CD4-positive, alpha-beta T cell treated with Interferon alpha-2 for 1 hour (primary cell): ENCODE measurements around the gene JAKMIP1.
"Not testable (repeated sequence)": the region's sequence is repeated elsewhere in the genome, so short reads cannot be mapped to it uniquely, and the experiment has no call there.

Experiments used
- DNase-seq, 2 donors: peaks; one replicate each; pipeline ENCODE4 v3.0.0-alpha.2; 2020 to 2022

JAKMIP1 gene

DNA sequence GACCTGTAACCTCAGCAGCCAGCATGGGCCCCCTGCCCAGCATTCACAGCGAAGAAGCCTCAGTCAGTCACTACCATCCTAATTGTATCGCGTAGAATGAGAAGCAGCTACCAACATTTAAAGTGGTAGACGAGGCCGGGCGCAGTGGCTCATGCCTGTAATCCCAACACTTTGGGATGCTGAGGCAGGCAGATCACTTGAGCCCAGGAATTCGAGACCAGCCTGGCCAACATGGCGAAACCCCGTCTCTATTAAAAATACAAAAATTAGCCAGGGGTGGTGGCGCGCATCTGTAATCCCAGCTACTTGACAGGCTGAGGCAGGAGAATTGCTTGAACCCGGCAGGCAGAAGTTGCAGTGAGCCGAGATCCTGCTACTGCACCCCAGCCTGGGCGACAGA is 59.3 kb downstream of the JAKMIP1 start:
- DNase-seq: not testable (repeated sequence)

DNA sequence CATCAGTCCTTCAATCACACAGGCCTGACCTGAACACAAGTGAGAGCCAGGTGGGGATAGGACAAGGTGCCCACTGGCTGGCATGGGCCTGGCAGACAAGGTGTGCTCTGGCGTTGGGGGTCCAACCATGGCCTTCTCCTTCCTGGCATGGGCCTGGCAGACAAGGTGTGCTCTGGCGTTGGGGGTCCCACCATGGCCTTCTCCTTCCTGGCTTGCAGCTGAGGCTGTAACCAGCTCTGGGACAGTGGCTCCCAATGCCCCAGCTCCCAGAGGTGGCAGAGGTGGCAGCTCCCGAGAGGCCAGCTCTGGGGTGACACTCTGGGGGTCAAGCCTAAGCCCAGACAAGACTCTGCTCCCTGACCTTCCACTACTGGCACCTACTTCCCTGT is 62.6 kb downstream of the JAKMIP1 start:
- no peak for DNase-seq

DNA sequence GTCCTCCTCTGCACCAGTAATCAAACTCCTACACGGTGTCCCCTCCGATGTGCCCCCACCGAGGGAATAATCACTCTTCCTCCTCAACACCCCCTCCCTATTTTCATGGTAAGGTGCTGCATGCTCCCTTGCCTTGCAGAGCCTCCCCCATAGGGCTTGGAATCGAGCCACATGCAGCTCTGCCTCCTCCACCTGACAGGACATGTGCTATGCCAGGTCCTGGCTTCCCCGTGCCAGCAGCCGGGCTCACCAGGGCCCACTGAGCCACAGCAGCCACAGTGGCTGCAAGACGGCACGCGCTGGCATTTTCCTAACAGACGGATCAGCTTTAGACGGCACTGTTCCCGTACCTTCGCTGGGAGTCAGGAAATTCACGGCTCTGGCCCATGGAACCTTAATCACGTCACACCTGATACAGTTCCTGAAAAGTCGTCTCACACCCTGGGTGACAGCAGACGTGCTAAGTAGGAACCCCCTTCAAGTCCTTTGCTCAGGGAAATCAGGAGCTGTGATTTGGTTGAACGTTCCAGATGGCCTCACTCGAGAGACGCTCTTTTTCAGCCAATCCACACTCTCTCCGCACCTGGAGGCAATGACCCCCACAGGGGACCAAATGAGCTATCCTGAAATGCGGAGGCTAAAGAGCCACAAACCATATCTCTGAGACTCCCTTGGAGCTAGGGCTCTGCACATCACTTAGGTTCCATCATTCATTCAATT is 63.2 kb downstream of the JAKMIP1 start:
- DNase-seq: no peak

DNA sequence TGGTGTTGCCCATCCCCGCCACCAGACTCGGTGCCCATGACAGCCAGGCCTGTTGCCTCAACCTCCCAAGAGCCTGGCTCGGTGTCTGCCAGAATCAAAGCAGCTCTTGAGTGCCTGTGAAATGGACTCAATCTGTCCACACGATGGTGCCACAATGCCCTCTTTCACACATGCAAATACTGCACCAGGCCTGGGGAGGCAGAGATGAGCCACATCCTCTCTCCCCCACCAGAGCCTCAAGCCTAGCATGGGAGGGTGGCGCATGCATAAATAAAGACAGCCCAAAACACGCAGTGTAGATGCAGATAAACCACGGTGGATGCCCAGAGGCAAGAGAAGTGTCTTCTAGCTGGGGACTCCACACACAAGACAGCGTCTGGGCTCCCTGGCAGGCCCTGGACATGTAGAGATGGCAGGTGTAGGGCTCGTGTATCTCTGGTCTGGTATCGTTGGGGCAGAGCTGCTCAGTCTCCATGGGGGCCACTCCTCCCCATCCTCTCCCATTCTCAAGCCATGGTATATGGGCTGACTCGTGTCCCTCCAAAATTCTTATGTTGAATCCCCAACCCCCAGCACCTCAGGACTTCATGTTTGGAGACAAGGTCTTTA is 65.6 kb downstream of the JAKMIP1 start:
- DNase-seq: peak; percentile 46 to 78

DNA sequence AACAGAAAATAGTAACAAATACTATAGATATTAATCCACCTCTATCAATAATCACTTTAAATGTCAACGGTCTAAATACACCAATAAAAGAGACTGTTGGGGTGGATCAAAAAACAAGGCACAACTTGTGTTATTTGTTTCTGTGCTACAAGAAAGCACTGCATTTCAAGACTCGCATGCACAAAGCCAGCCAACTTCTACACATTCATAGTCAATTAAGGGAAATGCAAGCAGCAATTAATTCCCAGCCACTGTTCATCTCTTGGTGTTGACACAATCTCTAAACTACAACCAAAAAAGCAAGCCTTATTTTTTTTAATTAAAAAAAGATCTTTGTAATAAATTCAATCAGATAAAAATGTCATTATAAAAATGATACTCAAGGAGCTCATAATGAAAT is 67.6 kb downstream of the JAKMIP1 start:
- DNase-seq: no peak

DNA sequence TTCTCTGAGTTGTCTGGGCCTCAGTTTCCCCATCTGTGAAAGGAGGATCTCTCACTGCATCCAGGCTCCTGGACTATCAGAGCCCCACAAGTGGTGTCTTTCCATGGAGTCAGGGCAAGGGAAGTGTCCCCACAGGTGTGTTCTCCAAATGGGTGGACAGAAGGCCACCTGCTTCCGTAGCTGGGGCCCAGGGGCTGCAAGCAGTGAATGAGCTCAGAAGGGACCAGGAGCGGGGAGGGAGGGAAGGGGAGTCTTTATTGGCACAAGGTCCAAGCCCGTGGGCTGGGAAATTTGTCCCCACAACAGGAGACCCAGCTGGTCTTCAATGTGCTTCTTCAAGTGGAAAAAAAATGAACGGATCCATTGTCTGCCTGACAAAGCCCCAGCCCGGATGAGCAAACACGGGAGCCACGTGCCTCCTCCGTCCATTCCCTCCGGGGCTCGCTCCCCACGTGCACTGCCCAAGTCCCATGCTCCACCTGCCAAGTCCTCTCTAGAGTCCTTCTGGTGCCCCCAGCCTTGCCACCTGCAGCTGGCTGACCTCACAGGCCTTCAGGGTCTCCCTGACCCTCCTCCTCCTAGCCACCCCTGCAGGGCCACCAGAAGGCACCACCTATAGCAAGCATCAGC is 72.0 kb downstream of the JAKMIP1 start:
- no peak for DNase-seq

DNA sequence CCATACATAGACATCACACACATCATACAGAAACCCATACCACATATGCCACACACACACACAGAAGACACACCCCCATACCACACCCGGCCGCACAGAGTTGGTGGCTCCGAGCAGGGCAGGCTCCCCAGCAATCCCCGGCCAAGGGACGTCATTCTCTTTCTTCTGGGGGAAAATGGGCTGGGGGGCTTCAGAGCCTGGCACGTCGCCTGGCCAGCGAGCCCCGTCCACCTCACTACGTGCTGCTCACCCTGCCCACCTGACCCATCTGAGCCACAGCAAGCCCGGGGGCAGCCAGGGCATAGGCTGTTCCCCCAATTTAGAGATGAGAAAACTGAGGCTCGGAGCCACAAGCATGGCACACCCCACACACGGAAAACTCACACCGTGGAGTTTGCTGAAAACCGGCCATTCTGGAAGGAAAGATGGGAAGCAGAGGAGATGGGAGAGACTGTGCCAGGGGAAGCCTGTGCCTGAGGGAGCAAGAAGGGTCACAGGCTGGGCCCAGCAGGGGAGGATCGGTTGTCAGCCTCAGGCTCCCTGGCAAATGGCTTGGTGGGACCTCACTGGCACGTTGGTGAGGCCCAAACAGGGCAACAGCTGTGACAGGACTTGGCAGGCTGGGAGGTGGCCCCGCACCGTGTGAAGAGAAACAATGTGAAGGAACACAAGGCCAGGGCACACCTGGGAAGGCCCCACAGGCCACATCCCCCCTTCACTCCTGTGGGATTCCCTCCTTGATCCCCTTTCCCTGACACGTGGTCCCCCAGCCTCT is 73.2 kb downstream of the JAKMIP1 start:
- no peak for DNase-seq

DNA sequence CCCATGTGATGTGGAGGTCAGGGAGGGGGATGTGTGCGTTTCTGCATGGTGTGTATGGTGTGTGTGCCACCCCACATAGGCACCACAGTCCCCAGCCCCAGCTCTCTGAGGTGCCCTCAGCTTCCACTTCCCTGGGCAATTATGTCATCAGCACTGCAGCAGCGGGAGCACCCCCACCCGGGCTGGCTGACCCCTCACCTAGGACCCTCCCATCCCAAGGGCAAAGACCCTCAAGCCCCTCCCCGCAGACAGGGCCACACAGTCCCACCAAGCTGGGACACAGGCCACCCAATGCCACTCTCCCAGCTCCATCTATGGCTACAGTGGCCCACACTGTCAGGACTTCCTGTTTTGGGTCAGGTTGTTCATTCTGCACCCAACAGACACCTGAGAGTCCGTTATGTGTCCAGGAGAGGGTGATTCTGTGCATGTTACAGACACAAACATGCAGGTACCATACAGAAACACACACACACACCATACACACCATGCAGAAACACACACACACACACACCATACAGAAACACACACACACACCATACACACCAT is 75.2 kb downstream of the JAKMIP1 start:
- no peak for DNase-seq

DNA sequence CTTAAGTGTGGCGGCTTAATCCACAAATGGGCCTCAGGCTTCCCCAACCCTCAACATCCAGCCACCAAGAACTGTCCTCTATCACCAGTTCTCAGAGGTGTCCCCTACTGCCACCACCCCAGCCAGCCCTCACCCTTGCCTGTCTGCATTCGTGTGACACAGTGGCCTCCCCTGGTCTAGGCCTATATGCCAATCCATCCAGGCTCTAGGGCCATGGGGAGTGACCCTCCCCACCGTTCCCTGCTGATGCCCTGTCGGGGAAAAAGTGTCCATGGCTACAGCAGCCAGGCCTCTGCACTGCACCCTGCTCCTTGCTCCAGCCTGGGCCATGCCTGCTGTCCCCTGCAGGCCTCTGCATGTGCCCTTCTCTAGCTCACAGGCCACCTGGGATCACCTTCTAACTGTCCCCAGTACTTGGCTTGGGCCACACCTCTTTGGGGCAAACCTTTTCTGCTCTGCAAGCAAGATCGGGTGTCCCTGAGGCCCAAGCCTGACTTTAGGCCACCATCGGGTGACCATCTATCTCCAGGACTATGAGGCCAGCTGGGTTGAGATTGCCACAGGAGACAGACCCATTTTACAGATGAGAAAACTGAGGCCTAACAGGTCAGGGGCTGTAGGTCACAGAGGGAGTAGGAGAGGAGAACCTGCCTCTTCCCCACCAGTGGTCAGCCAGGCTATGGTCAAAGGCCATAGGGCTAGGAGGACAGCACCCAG is 75.8 kb downstream of the JAKMIP1 start:
- DNase-seq: no peak

DNA sequence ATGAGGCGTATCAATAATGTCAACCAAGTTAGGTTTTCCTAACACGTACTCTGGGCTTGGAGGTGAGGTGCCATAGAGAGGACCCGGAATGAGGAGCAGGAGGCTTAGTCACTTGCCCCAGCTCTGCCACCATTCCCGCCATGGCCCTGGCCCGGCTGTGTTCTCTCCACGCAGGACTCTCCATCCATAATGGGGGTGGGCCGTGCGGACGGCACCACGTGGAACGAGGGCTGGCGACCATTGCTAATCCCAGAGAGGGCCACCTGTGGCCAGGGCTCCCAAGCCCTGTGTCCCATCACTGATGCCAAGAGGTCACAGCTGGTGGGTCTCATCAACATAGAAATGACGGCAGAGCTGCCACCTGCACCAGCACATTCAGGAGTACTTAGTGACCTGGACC is 76.4 kb downstream of the JAKMIP1 start:
- no peak for DNase-seq

DNA sequence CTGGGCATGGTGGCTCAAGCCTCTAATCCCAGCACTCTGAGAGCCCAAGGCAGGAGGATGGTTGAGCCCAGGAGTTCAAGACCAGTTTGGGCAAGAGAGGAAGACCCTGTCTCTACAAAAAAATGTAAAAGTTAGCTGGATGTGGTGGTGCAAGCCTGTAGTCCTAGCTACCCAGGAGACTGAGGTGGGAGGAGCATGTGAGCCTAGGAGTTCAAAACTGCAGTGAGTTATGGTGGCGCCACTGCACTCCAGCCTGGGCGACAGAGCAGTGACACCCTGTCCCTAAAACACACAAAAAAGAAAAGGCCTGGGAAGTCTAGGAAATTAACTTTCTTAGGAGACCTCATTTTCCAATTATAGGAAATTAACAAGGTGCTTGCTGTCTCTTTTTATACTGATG is 76.8 kb downstream of the JAKMIP1 start:
- no peak for DNase-seq

DNA sequence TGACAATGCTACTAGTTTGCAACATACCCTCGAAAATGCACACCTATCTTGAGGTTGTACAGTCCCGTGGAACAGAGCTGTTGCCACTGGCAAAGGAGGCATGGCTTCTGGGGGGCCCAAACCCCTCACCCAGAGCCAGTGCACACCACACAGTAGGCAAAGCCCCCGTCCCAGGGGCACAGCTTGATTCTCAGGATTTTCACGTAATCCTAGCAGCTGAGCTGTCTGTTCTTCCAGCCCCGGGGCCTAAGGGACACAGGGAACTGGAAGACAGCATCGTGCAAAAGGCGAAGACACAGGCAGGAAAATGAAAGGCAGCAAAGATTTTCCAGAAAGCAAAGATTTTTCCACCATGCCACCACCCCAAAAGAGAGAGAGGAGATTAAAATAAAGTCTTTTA is 77.2 kb downstream of the JAKMIP1 start:
- no peak for DNase-seq

DNA sequence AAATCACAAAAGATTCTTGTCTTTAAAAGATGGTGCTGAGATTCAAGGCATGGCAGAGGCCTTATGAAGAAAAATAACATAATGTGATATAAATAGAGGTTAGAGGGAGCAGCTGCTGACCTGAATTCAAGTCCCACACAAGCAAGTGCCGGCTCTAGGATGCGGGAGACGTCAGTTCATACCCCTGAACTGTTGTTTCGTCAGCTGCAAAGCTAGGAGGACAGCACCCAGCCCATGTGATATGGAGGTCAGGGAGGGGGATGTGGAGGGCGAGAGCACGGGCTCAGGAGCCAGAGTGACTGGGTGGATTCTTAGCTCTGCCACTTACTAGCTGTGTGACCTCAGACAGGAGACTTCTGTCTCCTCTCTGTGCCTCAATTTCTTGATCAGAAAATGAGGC is 77.9 kb downstream of the JAKMIP1 start:
- no peak for DNase-seq

DNA sequence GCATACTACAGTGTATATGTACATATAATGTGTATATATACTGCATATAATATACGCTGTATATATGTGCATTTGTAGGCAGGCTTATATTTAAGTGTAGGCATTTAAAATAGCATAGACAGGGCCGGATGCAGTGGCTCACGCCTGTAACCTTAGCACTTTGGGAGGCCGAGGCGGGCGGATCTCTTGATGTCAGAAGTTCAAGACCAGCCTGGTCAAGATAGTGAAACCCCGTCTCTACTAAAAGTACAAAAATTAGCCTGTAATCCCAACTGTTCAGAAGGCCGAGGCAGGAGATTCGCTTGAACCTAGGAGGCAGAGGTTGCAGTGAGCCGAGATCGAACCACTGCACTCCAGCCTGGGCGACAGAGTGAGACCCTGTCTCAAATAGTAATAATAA is 78.4 kb downstream of the JAKMIP1 start:
- no peak for DNase-seq

DNA sequence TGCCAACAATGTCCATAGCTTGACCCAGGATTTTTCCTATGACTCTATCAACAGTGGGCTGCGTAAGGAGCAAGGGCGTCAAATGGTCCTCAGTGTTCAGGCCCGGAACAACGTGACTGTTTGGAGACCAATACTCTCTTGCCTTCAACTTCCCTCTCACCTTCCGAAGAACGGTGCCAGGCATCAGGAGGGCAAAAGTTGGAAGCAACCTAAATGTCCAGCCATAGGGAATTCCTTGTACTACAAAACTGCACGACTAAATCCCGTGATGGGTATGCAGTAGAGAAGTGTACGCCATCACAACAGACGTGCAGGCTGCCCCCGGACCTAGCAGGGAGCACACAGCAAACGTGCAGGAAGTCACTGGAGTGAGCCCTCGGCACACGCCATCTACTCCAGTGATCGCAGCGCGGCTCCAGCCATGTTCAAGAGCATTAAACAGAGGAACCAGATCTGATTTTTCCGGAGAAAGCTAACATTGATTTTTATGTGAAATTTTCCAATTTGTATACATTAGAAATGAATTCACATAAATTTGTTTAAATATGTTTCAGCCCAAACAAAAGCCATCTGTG is 79.0 kb downstream of the JAKMIP1 start:
- no peak for DNase-seq

DNA sequence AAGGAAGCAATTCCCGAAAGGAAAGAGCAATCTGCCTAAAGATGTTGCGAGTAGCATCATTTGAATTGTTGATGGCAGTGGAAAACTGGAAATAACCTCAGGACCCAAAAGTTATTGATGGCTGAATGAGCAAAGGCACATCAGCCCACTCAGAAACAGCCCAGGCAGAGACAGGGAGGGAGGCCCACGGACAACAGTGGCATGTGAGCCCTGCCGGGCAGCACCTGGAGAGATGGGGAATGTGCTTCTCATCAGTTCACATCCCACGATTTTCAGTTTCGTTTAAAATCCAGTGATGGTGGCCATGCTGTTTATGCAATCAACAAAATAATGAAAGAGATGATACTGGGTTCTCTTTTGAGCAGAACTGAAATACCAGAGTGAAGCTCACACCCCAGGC is 80.0 kb downstream of the JAKMIP1 start:
- no peak for DNase-seq

DNA sequence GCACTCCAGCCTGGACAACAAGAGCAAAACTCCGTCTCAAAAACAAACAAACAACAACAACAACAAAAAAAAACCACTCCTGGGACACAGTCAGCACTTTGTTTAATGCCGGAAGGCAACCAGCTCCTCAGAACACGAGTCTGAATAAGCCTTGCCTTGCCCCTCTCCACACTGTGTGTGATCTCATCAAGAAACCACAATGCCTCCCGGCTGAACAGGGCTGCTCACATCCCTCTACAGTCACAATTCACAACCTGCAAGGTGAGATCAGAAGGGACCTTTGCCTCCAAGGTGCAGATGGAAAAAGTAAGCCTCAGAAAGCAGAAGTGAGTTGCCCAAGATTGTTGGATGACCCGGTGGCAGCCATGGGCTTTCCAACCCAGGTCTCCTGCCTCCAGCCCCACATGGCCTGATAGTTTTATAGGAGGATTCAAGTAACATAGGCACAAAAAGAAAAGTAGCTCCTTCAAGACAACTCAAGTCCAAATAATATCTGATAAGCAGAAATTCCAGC is 80.8 kb downstream of the JAKMIP1 start:
- no peak for DNase-seq

DNA sequence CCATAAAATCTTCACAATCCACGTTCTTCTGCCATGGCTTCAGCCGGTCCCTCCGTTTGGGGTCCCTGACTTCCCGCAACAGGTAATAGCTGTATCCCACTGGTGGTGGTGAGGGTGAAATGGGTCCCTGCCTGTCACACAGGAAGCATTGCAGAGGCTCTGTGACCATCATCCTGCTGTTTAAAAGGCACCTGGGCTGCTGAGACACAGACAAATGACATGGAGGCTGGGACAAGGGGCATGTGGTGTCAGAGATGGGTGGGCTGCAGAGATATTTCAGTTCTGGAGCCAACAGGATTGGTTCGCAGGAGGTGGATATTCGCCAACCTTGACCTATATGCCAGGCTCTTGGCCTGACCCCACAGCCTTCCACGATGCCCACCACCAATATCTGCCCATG is 82.1 kb downstream of the JAKMIP1 start:
- no peak for DNase-seq

DNA sequence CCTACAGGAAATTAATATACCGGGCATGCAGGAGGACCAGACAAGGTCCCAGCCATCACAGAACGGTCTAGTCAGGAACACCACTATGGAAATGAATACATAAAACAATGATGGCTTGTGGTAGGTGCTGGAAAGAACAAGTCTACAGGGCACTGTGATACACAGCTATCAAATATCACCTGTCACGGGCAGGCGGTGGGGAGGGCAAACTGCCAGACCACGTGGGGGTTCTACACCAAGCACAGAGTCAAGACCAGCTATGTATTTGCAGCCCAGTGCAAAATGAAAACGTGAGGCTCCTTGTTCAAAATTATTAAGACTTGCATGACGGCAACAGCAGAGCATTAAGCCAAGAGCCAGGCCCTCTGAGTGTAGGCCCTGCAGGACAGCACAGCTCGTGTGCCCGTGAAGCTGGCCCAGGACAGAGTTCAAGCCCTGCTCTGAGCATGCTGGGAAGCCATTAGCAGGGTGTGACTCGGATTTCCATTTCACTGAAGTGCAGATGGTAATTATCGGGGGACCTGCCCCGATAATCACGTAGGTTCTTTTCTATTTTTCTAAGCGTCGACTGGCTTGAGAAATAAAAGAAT is 83.6 kb downstream of the JAKMIP1 start:
- no peak for DNase-seq

DNA sequence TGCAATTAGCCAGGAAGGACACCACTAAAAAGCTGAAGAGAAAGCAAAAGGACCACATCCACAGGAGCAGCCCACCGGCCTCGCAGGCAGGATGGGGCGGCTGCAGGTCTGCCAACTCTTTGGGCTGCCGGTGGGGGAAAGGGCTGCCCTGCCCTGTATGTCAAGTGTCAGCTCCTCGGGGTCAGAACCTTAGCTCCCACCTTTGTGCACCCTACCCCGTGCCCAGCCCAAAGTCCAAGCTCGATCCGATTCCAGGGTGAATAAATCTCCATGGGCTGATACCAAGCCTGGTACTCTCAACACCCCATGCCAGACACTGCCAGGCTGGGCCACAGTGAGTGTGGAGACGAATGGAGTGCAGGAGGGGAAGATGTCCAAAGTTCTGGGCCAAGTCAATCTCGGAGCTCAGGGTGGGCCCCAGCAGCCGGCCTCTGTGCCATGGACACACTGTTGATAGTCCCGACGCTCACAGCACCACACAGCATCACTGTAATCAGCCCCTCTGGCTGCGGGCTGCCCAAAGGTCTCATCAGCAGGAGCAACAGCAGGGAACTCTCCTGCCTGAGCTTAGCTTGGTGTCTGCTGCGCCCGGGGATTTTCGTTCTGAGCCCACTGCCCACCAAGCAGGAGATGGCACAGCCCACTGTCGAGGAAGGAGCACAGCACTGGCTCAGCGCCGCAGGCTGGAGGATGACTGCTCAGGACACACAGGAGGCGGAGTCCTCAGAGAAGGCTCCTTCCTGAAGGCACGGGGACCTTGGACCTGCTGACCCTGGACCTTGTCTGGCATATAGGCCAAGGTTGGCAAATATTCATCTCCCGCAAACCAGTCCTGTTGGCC is 84.4 kb downstream of the JAKMIP1 start:
- no peak for DNase-seq

DNA sequence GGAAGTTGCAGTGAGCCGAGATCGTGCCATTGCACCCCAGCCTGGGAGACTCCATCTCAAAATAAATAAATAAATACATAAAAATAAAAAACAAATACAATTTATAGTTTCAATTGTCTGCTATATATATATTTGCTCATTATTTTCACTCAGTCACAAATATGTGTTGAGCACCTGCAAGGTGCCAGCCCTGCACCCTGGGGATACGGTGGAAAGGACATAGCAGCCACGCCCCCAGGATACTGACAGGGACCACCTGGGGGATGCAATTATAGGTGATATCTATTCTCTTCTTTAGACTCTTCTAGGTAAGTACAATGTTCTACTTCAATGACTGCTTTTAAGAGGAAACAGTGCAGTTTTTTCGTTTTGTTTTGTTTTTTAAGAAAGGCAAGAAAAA is 85.0 kb downstream of the JAKMIP1 start:
- DNase-seq: no peak
